Fibroblast of the conjunctiva (primary cell): ENCODE data around the gene ERBB4.
A peak's percentile ranks its signal among the peaks of the same experiment; 100 is the strongest.

ENCODE experiments used
- DNase-seq: peaks from one replicate; pipeline ENCODE4 v3.0.0-alpha.2; 2010; ENCODE audit warnings: low read depth

ERBB4 gene

DNA sequence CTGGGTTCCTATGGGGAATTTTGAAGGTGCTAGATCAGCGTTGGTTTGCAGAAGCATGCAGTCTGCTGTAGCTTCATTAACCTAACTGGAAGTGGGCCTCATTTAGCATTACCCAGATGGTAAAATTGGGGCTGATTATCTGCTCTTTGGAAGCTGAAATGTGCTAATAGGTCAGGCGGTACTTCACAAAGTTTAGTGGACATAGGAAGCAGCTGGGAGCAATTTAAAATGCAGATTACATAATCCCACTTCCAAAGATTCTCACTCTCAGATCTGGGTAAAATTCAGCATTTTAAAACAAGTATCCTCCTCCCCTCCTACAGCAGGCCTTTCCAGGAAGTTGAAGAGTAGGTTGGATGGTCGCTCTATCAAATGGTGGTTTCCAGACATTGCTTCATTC is 1075.2 kb downstream of the ERBB4 start:
- DNase-seq, result no peak

DNA sequence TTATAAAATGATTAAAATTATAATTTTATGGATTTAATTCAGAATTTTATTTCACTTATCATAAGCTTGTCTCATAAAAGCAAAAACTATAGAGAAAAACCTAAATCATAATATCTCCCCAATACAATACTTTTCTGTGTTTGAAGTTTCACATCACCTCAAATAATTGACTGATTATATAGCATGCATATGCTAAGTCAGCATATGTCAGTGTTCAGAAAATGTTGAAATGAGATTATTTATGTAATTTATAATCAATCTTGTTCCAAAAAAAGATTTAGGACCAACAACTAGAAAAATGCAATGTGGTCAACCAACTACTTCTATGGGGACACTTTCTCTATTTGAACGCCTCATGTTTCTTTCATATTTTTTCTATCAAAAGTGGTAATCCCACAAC is 1079.6 kb downstream of the ERBB4 start:
- DNase-seq, result no peak

DNA sequence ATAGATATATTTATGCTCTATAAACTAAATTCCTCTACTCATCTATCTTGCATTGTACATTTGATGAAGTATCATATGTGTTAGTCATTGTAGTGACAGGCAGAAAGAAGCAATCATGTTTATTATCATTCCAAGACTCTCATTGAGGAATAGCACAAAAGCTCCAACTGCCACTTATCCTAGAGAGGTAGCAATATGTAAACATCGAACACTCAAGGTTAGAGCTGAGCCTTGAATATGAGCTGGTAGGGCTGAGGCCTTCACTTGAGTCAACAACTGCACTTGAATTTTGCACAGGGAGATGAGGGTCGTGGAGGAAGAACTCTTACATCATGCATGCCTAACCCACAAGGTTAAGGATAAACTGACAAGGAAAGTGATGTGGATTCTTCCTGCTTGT is 1081.3 kb downstream of the ERBB4 start:
- no peak for DNase-seq

DNA sequence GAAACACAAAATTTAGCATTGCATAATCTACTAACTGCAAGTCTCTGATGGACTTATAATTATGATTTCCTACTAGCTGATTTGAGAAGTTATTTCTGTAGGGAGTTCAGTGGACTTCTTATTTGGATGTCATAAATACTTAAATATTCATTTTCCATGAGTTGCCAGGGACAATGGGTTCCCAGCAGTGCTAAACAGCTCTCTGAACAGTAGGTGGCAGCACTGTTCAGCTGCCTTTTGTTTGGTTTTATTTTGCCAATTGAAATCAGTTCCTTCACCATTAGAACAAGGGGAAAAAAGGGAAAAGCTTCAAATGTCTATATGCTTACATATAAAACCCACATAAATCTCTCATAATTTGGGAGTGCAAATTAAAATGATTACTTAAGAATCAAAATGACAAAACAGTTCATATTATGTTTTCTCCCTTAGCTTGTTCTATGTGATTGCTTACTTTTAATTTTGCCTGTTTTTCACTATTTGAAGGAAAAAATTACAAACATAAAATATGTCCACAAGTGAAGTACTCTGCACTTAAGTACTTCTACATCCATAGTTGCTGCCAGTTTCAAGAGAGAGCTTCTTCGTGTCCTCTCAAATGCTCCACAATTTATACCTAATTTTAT is 1083.3 kb downstream of the ERBB4 start:
- peak; percentile 9 for DNase-seq

DNA sequence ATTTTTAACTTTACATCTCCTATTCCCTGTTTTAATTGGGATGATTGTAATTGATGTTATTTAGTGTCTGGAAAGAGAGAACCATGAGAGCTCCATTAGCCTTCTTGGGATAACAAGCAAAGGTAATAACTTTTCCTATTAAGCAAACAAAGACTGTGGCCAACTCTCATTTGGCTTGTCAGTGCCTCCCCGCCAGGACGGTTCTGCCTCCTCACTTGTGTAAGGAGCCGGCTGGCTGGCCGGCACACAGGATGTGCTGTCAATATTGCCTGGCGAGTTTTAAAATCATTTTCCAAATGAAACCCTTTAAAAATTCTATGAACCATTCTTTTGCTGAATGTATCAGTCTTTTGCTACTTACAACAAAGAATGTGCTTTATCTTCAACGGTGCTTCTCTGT is 1083.9 kb downstream of the ERBB4 start:
- DNase-seq, result no peak

DNA sequence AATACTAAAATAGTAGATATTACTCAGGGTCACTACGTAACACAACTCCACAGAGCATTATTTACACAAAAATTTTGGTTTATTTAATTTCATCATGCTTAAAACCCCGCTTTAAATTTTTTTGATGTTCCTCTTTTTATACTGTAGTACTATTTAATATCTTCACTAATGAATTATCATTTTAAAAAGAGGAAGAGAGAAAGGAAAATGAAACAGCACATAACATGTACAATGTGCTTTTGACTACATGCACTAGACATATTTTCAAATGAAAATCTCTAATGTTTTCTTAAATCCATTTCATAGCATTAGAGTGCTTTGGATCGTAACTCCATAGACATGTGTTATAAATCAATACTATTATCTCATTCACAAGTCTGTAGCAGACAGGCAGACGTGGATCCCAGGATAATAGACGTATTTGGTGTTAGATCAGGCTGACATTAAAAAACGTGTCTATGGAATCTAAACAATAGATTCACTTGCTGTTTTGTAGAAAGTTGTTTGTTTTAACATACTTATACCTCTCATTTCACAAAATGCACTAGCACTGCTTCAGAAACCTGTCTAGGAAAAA is 1085.2 kb downstream of the ERBB4 start:
- no peak for DNase-seq

DNA sequence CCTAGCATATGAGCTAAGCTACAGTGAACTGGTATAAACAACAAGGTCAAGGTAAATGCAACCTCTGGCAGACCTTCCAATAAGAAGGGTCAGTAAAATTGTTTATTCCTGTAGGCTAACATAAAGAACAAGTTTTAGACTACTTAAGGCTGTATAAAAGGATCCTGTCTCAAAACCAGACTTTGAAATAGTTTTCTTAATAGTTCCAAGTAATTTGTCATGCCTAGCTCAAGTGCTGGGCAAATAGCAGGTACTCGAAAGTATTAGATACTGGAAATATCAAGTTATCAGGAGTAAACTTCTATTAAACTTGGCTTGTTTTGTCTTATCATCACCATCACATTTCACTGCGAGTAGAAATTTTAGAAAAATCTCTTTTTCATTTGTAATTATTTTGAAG is 1087.0 kb downstream of the ERBB4 start:
- DNase-seq, result no peak

DNA sequence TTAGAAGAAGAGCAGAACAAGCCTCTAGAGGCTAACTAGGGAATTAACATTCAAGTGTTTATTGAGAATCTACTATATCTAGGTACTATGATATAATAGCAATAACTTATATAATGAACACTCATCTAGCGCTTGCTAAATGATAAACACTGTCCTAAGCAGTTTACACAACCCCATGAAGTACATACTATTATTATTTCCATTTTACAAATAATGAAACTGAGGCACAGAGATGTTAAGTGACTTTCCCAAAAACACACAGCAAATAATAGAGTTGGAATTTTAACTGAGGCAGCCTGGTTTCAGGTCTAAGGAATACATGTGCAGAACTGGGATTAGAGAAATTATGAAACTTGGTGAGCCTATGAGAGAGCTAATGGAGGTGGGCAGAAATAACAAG is 1088.8 kb downstream of the ERBB4 start:
- DNase-seq, result no peak

DNA sequence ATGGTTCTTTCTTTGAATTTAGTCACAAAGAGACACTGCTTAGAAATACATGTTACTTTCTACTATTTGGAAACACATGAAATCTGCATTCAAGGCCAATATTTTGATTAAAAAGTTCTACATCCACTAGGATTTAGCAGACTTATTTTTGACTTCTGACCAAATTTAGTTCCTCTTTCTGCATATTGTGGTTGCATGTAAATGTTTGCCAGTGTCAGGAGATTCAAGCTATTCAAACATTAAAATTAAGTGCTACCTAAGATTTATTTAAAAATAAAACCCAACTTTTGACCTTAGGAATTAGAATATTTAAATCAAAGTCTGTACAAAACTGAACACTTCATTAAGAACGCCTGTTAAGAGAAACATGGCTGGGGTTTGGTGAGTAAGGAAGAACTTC is 1091.1 kb downstream of the ERBB4 start:
- DNase-seq, result no peak

DNA sequence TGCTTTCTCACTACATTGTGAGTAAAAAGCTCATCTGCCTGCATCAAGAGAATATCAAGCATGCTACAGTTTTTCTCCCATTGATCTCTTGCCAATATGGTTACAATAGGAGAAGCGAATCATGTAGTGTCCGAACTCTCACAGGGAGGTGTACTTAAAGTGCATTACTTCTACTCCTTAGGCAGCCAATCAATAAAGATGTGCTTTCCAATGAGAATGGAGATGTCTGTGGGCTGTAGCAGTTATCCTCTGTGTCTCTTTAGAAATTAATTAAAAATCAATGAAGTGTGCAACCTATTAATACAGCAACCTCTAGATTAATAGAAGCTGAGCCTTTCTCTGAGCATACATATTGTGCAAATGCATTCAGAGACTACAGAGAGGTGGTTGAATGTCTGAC is 1098.5 kb downstream of the ERBB4 start:
- no peak for DNase-seq

DNA sequence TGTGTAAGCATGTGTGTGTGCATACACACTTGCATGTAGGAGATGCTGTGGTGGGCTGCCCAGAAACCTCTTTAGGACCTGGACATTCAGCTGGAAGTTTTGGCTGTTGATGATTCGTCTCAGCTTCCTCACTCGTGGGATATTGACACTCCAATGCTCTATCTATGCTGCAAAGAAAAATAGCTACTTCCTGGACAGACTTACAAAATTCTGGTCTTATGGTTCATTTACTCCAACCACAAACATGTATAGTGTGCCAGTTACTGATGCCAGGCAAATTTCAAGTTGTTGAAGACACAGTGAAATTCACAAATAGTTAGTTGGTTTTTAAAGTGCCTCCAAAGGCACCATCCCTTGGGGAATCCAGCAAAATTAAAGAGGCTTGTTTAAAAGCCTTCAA is 1099.6 kb downstream of the ERBB4 start:
- DNase-seq, result no peak

DNA sequence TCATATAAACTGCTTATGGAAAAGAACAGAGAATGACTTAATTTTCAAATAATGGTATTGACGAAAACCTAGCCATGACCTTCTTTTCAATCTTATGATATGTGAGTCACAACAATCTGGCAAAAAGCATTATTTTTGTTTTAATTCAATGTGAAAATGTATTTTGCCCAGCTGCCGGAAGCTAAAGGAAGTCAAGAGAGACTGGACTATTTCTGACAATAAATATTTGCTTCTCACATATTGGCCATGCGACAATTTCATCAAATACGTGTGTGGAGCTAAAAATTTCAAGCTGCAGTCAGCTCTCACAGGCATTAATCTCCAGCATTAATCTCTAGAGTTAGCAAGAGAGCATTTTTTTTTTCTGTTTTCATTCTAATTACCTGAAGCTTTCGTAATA is 1101.2 kb downstream of the ERBB4 start:
- DNase-seq, result no peak

DNA sequence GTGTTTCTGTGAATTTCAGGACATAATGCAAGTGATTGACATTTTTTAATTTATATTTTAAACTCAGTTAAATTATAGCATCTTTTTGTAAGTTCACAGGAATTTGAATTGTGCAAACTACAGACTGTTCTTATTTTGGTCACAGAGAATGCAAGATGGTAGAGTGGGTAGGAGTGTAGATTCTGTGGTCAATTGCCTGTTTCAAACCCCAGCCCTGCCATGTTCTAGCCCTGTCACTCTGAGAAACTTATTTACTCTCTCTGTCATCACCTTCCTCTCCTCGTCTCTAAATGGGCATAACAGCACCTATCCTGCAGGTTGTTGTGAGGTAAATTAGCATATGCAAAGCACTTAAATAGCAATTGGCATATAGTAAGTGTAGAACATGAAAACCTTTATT is 1102.4 kb downstream of the ERBB4 start:
- DNase-seq, result no peak

DNA sequence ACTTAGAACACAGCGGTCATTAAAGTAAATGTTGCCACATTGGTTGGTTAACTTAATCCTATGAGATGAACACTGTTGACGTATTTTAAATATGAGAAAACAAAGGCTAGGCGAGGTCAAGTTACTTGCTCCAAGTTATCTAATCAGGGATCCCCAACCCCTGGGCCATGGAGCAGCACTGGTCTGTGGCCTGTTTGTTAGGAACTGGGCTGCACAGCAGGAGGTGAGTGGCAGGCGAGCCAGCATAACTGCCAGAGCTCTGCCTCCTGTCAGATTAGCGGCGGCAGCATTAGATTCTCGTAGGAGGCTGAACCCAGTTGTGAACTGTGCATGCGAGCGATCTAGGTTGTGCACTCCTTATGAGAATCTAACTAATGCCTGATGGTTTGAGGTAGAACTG is 1103.3 kb downstream of the ERBB4 start:
- DNase-seq, result no peak

DNA sequence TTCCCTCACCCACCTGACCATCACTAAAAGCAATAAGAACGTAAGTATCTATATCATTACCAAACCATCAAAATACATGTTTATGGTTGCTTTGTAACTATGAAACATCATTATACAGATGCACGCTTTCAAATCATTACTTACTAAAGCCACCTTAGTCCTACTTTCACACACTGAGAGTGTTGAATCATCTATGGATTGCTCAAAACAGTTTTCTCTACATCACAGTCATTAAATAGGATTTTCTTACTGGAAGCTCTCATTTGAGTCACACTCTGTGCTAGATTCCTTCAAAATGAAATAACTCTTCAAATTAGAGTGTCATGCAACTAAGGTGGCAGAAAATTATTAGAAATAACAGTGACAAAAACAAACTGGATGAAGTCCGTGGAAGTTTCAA is 1103.8 kb downstream of the ERBB4 start:
- no peak for DNase-seq

DNA sequence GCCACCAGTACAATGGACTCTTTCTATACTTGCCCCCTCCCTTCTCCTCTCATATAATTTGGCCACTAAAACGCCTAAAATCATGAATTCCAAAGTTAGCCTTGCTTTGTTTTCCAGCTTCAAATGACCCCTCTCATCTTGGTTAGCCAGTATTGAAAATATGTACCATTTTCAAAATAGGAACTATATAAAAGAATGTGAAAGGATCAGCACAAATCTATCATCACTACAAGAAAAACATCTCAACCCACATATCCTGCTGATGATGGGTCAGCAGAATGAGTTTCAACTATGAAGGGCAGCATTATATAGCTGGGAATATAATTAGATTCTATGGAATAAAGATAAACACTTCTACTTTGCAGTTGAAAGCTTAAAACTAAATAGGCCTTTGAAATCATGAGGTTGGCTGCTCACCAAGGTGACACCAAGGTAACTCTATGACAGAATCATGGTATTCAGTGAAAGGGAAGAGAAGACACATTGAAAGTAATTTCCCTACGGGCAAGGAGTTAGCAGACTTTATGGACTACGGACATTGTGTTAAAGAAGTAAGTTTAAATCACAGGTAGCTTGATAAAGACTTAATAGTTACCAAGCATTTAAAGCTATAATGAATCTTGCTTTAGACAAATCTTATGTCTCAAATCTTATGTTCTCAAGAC is 1109.2 kb downstream of the ERBB4 start:
- DNase-seq, result no peak

DNA sequence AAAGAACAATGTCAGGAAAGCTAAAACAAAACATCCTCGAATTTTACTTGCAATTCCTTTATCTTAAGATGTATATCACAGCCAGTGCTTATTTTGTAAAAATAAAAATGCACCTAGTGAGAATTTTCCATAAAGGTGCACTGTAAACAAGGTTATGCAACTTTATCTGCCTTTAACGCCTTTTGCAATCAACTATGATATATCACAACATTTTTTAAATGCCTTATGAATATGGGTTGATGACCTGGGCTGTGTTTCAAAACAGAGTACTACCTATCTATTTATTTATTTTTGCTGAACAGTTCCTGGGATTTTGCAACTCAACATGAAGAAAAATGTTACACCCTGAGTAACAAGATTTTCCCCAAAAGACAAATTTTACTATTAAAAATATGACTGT is 1112.4 kb downstream of the ERBB4 start:
- no peak for DNase-seq

DNA sequence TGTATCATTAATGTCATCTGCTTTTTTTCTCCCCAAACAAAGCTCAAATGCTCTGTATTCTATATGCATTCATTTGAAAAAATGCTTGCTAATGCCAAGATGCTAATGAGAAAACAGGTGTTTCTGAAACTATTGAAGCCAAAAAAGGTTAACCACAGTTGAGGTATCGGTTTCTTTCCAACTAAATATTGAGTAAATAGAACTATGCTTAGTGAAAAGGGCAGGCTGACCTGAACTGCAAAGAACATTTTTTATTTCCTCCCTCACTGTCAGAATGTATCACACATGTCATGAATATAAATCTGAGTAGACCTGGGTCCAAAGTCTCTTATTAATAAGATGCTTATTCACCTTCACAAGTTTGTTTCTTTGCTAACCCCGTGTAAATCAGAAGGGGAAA is 1115.6 kb downstream of the ERBB4 start:
- DNase-seq, result no peak

DNA sequence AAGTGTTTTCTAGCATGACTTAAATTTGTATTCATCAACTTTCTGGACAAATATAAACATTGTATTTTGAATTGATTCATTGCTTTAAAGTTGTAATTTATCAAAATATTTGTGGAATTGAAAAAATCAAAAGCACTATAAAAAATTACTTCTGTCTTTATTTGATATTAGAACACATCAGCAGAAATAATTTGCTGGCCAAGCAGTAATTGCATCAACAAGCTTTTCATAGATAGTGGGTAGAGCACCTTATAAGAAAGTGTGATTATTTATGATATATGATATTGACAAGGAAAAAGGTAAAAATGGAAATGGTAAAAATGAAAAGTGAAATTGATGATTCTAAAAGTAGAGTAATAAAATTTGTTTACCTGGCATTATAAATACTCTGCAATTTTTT is 1121.1 kb downstream of the ERBB4 start:
- DNase-seq, result no peak

DNA sequence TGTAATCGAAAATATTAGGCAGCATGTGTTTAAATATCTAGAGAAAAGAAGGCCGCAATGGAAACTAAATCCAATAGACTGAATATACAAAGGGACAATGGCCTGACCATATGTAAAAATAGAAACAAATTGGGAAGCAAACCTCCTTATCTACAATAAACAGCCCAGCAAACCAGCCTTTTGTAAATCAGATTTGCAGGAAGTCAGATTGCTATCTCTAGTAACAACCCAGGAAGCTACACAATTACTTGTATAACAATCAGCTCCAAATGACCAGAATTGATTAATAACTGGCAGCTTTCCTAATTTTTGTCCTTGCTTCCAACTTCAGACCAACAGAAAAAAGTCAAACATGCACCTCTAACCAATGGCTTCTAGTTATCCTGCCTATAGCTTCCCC is 1122.2 kb downstream of the ERBB4 start:
- no peak for DNase-seq

DNA sequence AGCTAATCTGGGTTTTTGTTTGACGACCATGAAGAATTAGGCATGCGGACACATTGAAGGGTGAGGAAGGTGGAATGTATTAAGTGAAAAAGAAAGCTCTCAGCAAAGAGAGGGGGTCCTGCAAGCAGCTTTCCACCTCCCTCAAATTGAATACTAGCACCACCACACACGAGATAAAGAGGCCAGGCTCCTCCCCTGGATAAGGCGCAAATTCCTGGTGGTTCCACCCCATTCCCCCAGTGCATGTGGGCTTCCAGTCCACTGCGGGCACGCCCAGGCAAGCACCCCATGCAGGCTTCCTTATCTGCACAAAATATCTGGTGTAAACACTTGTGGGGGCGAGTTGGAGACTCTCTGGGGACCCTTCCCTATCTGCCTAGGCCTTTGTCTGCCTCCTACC is 1124.9 kb downstream of the ERBB4 start:
- no peak for DNase-seq

DNA sequence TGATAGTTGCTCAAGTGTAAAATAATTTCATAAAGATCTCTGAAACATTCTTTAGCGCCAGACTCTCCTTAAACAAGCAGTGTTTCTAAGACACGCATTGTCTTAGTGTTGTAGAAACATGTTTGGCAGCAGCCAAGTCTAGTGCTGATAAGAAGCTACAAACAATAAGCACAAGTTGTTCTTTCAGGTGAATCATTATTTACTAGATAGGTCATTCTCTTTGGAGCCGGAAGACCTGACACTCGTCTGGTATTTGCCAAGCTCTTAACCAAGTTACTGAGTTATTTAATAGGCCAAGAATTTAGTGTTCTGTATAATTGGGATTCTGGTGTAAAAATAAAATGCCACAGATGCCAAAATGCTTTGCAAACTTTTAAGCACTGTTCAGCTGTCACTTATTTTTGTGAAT is 1130.1 kb downstream of the ERBB4 start:
- DNase-seq, result no peak

DNA sequence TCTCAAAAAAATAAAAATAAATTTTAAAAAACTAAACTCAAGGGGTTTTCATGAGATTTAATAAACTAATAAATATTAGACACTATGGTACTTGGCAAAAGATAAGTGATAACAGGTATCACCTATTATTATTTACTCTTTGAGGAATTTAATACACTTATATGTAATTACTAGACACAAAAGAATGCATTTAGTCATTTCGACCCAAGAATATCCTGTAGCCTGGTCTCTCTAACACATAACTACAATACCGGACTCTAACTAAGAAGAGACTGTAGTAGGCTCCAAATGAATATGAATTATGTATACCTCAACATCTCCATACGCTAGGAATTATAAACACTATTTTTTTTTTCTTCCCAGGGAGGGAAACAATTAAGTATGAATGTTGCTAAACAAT is 1131.5 kb downstream of the ERBB4 start:
- DNase-seq, result no peak

DNA sequence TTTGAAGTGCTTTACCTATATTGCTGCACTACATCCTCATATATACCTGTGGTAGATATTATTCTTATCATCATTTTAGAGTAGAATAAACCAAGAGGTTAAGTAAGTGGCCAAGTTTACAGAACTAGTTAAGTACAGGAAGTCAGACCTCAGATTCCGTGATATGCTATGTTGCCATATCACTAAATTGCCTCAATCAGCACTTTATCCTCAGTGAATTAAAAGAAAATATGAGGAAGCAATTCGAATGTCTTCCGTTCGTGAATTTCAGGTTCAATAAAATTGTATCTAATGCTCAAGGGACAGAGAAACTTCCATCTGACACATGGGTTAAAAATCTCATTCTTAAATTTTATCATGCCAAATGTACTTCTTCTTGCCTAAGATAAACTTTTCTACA is 1133.6 kb downstream of the ERBB4 start:
- no peak for DNase-seq
